NCI-H446 (cell line): Measurements from ENCODE around the gene RASD1.
"Not testable (repeated sequence)": the region's sequence is repeated elsewhere in the genome, so short reads cannot be mapped to it uniquely, and the experiment has no call there.

Experiments
- DNase-seq, 2 experiments: peaks; one replicate each; lab custom pipeline; 2025; lab: John Stamatoyannopoulos, UW

Gene RASD1

GRCh38 chr17:17469358-17469757, 26.8 kb downstream of the RASD1 start:
- DNase-seq = no peak

GRCh38 chr17:17468217-17469010, 27.8 kb downstream of the RASD1 start:
- peak in 1 of 2 experiments; percentile 5 for DNase-seq

GRCh38 chr17:17467720-17468119, 28.5 kb downstream of the RASD1 start:
- no peak for DNase-seq

GRCh38 chr17:17467016-17467415, 29.2 kb downstream of the RASD1 start:
- peak; percentile 48 to 50 for DNase-seq

- peak; percentile 48 to 56 for DNase-seq
These were observed 29.7 kb downstream of the RASD1 start for GRCh38 chr17:17466511-17466910.

- DNase-seq = not testable (repeated sequence)
These were observed 30.3 kb downstream of the RASD1 start for GRCh38 chr17:17465878-17466277.

GRCh38 chr17:17463821-17464220, 32.4 kb downstream of the RASD1 start:
- no peak for DNase-seq

- peak in 1 of 2 experiments; percentile 14 for DNase-seq
These were observed 34.0 kb downstream of the RASD1 start for GRCh38 chr17:17462048-17462824.

GRCh38 chr17:17460038-17460437, 36.2 kb downstream of the RASD1 start:
- no peak for DNase-seq

GRCh38 chr17:17457680-17458079, 38.5 kb downstream of the RASD1 start:
- no peak for DNase-seq

GRCh38 chr17:17456251-17456650, 39.9 kb downstream of the RASD1 start:
- no peak for DNase-seq

- no peak for DNase-seq
These were observed 41.0 kb downstream of the RASD1 start for GRCh38 chr17:17455173-17455572.

GRCh38 chr17:17454700-17455099, 41.5 kb downstream of the RASD1 start:
- not testable (repeated sequence) for DNase-seq

GRCh38 chr17:17454276-17454675, 41.9 kb downstream of the RASD1 start:
- DNase-seq = no peak

GRCh38 chr17:17453088-17453487, 43.1 kb downstream of the RASD1 start:
- DNase-seq = no peak

GRCh38 chr17:17448723-17449122, 47.5 kb downstream of the RASD1 start:
- no peak for DNase-seq

- no peak for DNase-seq
These were observed 48.1 kb downstream of the RASD1 start for GRCh38 chr17:17448076-17448475.

GRCh38 chr17:17447264-17447663, 48.9 kb downstream of the RASD1 start:
- no peak for DNase-seq

GRCh38 chr17:17446666-17447155, 49.5 kb downstream of the RASD1 start:
- no peak for DNase-seq

GRCh38 chr17:17445925-17446665, 50.1 kb downstream of the RASD1 start:
- no peak for DNase-seq

GRCh38 chr17:17445296-17445924, 50.8 kb downstream of the RASD1 start:
- no peak for DNase-seq
